HepG2 (cell line): ENCODE results near the gene UBE2O. TPM values are rescaled to one million over a fixed set of nuclear protein-coding genes. Genes with fewer than 3 reads are reported as not detected.

Experiments
- GRHL1 ChIP-seq: sonication (generic); formaldehyde crosslinking; conservative IDR thresholded peaks from 2 replicates; pipeline ENCODE4 v1.8.0; 2022; ENCODE audit warnings: missing genetic modification reagents
- IKZF1 ChIP-seq: fragments of 450-650 bp; IDR thresholded peaks from 2 replicates; pipeline ENCODE4 v1.7.1; 2016
- LCORL ChIP-seq, 2 experiments: fragments of 450-650 bp in 1 of 2; sonication (generic) in 1 of 2; formaldehyde crosslinking in 1 of 2; IDR thresholded peaks; 2 replicates each; pipeline versions ENCODE4 v1.5.0 to v1.6.1; 2017 to 2020; ENCODE audit warnings: antibody characterized with exemption in 1 of 2, missing genetic modification reagents in 1 of 2
- NFIB ChIP-seq: sonication (generic); formaldehyde crosslinking; IDR thresholded peaks from 2 replicates; pipeline ENCODE4 v1.9.0; 2021; ENCODE audit warnings: missing genetic modification reagents, mild to moderate bottlenecking, borderline replicate concordance
- PHF20 ChIP-seq: sonication (generic); formaldehyde crosslinking; IDR thresholded peaks from 2 replicates; pipeline ENCODE4 v1.5.0; 2020; ENCODE audit warnings: mild to moderate bottlenecking, missing genetic modification reagents
- POLR2G ChIP-seq: fragments of 200-400 bp; formaldehyde crosslinking; IDR thresholded peaks from 2 replicates; pipeline ENCODE4 v1.6.1; 2018; ENCODE audit warnings: mild to moderate bottlenecking, low read depth, low read length, moderate library complexity
- RAD21 ChIP-seq: fragments of 450-650 bp; formaldehyde crosslinking; IDR thresholded peaks from 2 replicates; pipeline ENCODE4 v1.5.0; 2020; ENCODE audit warnings: mild to moderate bottlenecking
- RBM22 ChIP-seq: fragments of 200-400 bp; formaldehyde crosslinking; optimal IDR thresholded peaks from 2 replicates; pipeline ENCODE3; 2017; ENCODE audit warnings: mild to moderate bottlenecking, low read length, moderate library complexity
- RFX5 ChIP-seq: IDR thresholded peaks from 2 replicates; pipeline ENCODE4 v1.6.1; 2011; ENCODE audit warnings: low read depth, low read length, improper control_type of control experiment
- TCF7 ChIP-seq: sonication (generic); IDR thresholded peaks from 2 replicates; pipeline ENCODE4 v1.6.1; 2016; ENCODE audit warnings: antibody characterized with exemption, low read depth
- ZMAT3 ChIP-seq: sonication (generic); formaldehyde crosslinking; conservative IDR thresholded peaks from 2 replicates; pipeline ENCODE4 v1.7.0; 2021; ENCODE audit warnings: missing genetic modification reagents
- ZNF142 ChIP-seq: sonication (generic); formaldehyde crosslinking; IDR thresholded peaks from 2 replicates; pipeline ENCODE4 v1.4.0; 2020; ENCODE audit warnings: missing genetic modification reagents
- ZNF546 ChIP-seq: sonication (generic); formaldehyde crosslinking; conservative IDR thresholded peaks from 2 replicates; pipeline ENCODE4 v1.8.1; 2023; ENCODE audit warnings: mild to moderate bottlenecking, missing genetic modification reagents
- ZNF761 ChIP-seq: sonication (generic); formaldehyde crosslinking; conservative IDR thresholded peaks from 2 replicates; pipeline ENCODE4 v1.4.0; 2020; ENCODE audit warnings: mild to moderate bottlenecking, missing genetic modification reagents
- ZNF776 ChIP-seq: sonication (generic); formaldehyde crosslinking; IDR thresholded peaks from 2 replicates; pipeline ENCODE4 v1.4.0; 2020; ENCODE audit warnings: mild to moderate bottlenecking, missing genetic modification reagents
- ZNF780A ChIP-seq: sonication (generic); formaldehyde crosslinking; IDR thresholded peaks from 2 replicates; pipeline ENCODE4 v1.8.0; 2022; ENCODE audit warnings: mild to moderate bottlenecking, missing genetic modification reagents, moderate library complexity
- polyA plus RNA-seq, 8 experiments: library from polyadenylated mRNA; depleted of rRNA in 3 of 8; stranded (reverse) in 7 of 8; unstranded in 1 of 8; fragments of >200 nt; fragmentation: Illumina TruSeq in 4 of 8; extraction: Trizol in 4 of 8; gene quantifications; 2 replicates each; pipeline versions ENCODE4 v1.2.1 to v1.2.3, GENCODE V29; 2011 to 2016; ENCODE audit warnings: low read depth in 4 of 8, missing spikeins in 1 of 8, mixed read lengths in 1 of 8; ENCODE audit not compliant: insufficient read depth in 1 of 8
- total RNA-seq, 5 experiments: library from RNA; depleted of rRNA; stranded (reverse); fragments of >200 nt; fragmentation: Illumina TruSeq; extraction: Trizol; gene quantifications; 2 replicates each; pipeline ENCODE4 v1.2.3, GENCODE V29; 2016; ENCODE audit warnings: low read depth in 1 of 5
- TF ChIP-seq, protein P1 (sequence below): IDR thresholded peaks from 2 replicates; pipeline ENCODE4 v1.6.1; 2012; ENCODE audit warnings: low read length, improper control_type of control experiment

Gene UBE2O
- total and polyA plus RNA-seq, 2 of the 13 experiments (the other 11 are each of a cell fraction or from before 2014, with no cell fraction given) = 21.5 to 23.5 TPM

GRCh38 chr17:76492123-76492988 is 39.4 kb upstream of the UBE2O start (continued):
- TF ChIP-seq RBM22 (no peak), TCF7 (no peak), GRHL1 (no peak), ZNF761 (CRISPR knock-in tag) (no peak), ZNF546 (CRISPR knock-in tag) (no peak), RAD21 (0 out of 2 replicates have a peak, but pooled peaks have one; percentile 5), ZNF780A (CRISPR knock-in tag) (no peak), ZNF776 (CRISPR knock-in tag) (no peak), IKZF1 (no peak), POLR2G (peak; percentile 39; the same call in 1 of the 2 replicates), PHF20 (no peak), ZNF142 (CRISPR knock-in tag) (peak; percentile 33; the same call in 1 of the 2 replicates), NFIB (CRISPR knock-in tag) (no peak), LCORL (IDR thresholded peaks at IDR 0.05) (no peak), LCORL (CRISPR knock-in tag; IDR thresholded peaks at IDR 0.05) (peak; percentile 59; the same call in 1 of the 2 replicates), RFX5 (no peak), ZMAT3 (CRISPR knock-in tag) (no peak)
- TF ChIP-seq, protein P1, sequence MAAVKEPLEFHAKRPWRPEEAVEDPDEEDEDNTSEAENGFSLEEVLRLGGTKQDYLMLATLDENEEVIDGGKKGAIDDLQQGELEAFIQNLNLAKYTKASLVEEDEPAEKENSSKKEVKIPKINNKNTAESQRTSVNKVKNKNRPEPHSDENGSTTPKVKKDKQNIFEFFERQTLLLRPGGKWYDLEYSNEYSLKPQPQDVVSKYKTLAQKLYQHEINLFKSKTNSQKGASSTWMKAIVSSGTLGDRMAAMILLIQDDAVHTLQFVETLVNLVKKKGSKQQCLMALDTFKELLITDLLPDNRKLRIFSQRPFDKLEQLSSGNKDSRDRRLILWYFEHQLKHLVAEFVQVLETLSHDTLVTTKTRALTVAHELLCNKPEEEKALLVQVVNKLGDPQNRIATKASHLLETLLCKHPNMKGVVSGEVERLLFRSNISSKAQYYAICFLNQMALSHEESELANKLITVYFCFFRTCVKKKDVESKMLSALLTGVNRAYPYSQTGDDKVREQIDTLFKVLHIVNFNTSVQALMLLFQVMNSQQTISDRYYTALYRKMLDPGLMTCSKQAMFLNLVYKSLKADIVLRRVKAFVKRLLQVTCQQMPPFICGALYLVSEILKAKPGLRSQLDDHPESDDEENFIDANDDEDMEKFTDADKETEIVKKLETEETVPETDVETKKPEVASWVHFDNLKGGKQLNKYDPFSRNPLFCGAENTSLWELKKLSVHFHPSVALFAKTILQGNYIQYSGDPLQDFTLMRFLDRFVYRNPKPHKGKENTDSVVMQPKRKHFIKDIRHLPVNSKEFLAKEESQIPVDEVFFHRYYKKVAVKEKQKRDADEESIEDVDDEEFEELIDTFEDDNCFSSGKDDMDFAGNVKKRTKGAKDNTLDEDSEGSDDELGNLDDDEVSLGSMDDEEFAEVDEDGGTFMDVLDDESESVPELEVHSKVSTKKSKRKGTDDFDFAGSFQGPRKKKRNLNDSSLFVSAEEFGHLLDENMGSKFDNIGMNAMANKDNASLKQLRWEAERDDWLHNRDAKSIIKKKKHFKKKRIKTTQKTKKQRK = no peak
